HG02852 (cell line): ENCODE results near the gene METTL17.
"Not testable (repeated sequence)": the region's sequence is repeated elsewhere in the genome, so short reads cannot be mapped to it uniquely, and the experiment has no call there.

Experiments used
- ATAC-seq: cut with Tn5 transposase; IDR thresholded peaks from one replicate; pipeline ENCODE4 v1.9.1; 2021; ENCODE audit warnings: mild to moderate bottlenecking, moderate library complexity; ENCODE audit not compliant: unreplicated experiment

Gene METTL17

DNA sequence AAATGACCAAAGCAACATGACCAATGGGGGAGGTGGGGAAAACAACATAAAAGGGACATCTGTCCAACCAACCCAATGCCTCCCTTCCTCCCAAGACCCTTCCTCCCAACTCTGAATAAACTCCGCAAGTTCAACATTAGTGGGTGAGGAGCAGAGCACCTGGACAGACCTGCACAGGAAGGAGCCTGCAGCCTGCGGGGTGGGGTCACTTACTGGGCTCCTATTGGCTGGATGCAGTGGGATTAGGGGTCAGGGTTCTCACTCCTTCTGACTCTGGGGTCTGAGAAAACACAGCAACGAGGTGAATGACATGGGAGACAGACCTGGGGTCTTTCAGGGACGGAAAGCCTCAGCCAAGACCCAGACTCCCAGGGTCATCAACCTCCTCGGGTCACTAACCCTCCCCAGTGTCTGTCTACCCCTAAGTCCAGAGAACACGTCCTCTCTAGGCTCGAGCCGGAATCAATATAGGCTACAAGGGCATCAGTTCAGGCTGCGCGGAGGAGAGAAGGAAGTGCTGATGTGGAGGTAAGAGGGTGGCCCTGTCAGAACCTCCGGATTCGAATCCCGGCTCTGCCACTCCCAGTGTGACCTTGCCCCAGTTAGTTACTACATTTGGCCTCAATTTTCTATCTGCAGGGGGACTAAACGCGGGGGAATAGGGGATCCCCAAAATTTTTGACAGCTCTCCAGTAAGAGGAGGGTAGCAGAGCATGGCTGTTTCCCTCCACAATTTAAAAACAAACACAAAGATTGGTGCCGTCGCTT lies 34.2 kb downstream of the METTL17 start:
- ATAC-seq, result no peak

DNA sequence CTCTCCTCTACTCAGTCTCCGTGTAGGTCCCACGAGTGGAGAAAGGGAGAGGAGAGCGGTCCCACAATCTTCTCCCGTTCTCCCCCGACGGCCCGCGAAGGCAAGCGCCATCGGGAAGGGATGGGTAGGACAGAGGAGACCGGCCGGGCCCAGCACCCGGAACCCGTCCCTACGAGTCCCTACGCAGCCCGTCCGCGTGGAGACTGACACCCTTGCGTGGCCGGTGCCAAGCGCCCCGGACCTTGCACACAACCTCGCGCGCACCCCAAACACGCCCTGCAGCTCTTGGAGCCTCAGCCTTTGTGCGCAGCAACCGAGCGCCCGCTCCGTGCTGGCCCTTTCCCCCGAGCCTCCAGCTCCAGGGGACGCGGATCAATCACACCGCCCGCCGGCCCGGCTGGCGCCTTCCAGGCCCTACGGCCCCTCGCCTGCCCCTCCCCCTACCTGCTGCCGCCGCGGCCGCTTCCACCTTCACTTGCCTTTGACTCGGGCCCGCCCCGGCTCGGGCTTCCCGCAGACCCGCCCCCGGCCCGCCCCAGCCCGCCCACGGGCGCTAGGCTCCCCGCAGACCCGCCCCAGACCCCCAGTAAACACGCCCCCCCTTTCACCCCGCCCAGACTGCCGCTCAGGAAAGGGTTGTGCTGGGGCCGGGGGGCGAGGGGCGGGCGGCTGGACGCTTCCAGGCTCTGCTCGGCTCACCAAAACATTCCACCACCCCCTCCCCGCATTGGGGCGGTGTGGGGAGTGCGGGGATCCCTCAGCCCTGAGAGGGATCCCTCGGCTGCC lies 35.0 kb downstream of the METTL17 start, which contains the start of gene NDRG2:
NDRG2 (minus strand) TSS at position 477 of the 786 bp plus-strand sequence. CDS start 1,746 bp downstream, outside the sequence.
- peak; percentile 55 for ATAC-seq

DNA sequence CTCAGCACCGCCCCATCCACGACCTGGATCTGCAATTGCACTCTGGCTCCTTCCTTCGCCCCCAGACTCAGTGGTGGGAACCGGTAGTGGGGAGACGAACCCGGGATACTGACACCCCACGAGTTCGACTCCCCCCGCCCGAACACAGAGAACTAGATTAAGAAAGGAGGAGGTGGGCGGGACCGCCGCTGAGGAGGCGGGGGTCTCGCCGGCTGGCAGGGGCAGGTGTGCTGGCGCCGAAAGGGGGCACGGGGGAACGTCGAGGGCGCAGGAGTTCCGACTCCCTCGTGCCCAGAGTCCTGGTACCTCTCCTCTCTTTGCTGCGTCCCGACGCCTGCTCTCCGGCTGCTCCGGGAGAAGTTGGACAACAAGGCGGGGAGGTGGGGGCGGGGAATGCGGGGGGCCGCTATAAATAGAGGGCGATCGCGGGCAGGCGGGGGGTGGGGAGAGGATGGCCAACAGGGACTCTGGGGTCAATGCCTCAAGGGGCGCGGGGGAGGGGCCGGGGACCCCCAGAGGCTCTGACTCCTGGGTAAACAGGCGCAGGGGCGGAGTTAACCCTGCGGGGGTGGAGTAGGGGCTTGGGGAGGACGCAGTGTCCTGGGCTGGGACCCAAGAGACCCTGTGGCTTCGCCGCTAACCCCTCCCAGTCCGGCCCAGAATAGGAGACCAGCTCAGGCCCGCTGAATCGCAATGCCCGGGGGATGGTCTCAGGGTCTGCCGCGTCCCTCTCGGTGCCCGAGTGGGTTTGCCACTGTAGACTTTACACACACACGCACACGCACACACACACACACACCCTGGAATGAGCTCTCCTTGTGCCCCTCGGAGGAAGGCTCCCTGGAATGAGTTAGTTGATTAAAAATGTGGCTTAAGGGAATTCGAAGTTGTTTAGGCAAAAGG lies 35.8 kb downstream of the METTL17 start:
- ATAC-seq, result no peak

DNA sequence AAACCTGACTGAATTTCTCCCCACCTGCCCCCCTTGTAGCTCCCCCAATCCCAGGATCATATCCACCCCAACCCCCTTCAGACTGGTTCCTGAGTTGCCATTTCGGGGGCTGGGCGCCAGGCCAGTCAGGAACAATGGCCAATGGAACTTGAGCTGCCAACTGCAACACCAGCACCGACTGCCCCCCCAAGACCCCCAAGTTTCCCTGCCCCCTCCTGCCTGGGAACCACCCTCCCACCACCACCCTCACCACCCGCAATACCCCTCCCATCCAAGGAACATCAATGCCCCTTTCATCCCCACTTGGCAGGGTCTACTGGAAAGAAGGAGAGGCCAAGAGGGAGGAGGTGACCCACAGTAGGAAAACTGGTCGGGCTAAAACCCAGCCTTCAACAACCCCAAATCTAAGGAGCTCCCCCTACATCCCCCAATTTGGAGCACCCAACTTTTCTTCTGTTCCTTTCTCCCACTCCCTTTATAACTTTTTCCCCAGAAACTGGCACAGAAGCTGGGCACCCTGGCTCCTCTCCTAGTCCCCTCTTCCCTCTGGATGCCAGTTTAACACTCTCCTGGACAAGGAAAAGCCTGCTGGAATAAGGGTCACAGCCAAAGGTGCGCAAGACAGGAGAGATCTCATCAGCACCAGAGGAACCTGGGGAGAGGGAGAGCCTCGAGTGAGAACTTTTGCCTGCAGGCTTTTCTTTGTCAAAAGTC lies 36.7 kb downstream of the METTL17 start:
- no peak for ATAC-seq

DNA sequence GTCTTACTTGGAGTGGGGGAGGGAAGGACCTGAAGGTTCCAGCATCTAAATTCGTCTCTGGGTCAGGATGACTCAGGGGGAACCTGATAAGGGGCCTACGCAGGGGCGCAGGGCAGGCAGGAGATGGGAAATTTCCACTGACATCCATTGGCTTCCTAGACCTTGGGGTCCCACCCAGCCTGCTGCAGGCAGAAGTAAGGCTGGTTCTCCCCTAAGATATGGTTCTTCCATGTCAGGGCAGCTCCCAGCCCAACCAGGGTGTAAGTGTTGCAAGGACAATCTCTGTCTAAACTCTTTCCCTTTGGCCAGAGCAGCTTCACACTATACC lies 37.2 kb downstream of the METTL17 start:
- ATAC-seq, result no peak

DNA sequence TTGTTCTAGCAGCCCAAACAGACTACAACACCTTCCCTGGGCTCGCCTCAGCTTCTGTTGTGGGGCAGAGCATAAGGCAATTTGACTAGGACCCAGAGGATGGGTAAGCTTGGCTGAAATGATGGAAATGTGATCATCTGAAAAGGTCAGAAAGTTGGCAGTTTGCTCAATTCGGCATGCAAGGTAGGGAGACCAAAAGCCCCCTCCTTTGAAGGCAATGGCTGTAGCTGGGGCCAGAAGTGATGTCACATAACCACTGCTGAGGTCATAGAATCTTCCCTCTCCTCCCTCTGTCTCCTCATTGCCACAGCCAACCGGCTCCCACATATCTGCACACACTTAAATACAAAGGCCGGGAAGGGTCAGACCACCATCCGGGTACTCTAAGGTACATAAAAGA lies 40.1 kb downstream of the METTL17 start, which contains the start of gene TPPP2:
TPPP2 (plus strand) TSS at position 301 of the 400 bp plus-strand sequence. CDS start 365 bp downstream, outside the sequence.
- ATAC-seq, result no peak

DNA sequence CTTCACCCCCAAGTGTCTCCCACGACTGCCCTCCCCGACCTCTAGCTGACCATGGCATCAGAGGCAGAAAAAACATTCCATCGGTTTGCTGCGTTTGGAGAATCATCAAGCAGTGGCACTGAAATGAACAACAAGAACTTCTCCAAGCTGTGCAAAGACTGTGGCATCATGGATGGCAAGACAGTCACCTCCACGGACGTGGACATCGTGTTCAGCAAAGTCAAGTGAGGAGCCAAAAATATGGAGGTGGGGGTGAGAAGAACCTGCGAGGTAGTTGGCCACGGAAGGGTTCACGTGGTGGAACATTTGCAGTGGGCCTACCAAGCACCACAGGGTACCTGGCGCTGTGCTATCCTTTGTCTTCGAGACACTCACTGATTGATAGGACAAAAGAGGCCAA lies 40.8 kb downstream of the METTL17 start:
- no peak for ATAC-seq

DNA sequence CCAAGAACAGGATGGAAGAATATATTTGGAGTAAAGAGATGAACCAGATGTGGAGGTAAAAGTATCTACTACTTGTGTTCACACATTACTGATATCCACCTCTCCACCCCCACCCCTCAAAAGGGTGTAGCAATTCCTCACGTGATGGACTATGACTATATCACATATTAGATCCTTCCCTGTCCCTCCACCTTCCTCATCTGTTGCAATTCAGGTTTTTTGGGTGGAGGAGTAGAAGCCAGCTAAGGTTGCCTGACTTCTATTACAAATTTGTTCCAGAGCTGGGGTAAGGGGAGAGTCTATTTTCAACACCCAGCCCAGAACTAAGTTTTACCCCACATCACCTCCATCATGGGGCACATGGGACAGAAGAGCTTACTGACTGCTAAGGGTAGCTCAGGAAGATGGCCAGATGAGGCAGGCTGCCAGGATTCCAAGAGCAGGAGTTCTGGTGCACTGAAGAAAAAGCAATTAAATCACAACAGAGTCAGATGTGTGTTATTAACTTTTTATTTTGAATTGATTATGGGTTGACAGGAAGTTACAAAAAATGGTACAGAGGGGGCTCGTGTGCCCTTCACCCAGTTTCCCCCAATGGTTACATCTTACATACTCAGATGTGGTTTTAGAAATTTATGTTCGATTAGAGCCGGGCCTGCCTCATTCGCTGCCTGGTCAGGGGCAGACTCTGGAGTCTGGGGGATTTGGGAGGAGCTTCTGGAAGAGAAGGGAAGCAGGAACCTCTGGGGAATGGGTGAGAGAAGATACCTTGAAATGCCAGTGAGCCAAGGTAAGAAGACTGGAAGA lies 42.7 kb downstream of the METTL17 start:
- no peak for ATAC-seq

DNA sequence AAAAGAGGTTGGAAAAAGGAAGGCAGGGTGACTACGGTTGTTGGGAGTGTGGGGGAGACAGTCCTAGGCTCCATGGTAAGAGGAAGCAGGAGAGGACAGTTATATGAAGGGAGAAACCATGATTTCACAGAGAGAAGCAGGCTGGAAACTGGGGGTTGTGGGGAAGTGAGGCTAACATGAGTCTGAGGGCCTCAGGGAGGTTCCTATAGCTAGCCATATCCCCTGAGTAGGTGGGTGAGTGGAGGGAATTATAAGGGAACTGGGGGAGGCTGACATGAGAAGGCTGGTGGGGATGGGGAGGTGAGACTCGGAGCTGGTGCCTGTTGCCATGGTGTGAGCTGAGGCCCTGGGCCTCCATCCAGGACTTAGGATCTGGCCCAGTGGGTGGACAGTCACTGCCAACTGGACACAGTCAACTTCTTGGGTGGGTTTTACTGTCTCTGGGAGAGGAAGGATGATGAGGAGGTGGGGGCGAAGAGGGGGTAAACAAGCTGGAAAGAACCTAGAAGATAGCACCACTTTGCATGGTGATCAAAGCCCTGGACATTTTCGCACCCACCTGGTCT lies 43.4 kb downstream of the METTL17 start:
- no peak for ATAC-seq

DNA sequence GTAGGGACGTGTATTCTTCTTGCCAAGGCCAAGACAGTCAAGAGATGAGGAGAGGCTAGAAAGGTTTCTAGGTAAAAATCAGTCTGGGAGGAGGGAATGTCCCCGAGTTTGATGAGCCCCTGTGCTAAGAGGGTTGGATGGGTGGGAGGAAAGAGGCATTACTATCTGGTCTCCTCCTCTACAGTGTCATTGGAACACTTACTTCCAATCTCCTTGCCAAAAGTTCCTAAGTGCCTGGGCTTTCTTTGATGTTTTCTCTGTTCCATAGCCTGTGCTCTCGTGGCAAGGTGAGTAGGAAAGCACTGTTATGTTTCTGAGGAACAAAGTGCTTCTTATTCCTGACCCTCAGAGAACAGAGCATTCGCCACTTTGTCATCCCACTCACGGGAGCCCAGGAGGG lies 44.9 kb downstream of the METTL17 start, which contains the start of gene RNASE13:
RNASE13 (minus strand) TSS at position 101 of the 400 bp plus-strand sequence. CDS start 519 bp downstream, outside the sequence.
- ATAC-seq, result no peak

DNA sequence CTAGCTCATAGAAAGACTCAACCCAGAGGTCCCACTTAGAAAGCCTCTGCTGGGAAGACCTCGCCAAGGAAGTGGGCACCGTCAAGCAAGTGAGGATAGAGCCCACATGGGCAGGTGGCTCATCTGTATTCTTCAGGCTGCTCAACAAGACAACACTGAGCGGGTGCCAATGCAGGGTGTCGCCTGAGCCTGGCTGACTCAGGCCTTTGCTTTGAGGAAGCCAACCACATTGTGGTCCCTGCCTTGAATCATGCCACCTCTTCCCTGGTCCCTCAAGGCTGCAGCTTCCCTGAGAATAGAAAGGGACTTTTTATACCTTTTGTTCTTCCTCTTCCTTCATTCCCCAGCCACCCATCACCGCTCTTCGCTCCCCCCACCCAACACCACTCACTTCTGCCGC lies 47.0 kb downstream of the METTL17 start:
- no peak for ATAC-seq

DNA sequence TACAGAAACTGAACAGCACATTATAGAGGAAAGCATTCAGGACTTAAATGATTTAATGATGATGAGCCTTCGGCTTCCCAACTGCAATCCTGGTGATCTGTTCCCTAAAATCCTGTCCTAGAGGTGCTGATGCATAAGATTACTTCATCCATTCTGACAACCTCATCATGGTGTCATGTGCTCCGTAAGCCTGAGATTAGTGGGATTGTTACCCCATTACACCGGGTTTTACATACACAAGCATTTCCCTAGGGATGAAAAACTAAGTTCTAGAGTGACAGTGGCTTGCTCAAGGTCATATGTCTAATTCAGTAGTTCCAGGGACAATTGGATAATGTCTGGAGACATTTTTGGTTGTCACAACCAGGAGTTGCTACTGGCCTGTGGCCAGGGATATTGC lies 47.4 kb downstream of the METTL17 start:
- no peak for ATAC-seq

DNA sequence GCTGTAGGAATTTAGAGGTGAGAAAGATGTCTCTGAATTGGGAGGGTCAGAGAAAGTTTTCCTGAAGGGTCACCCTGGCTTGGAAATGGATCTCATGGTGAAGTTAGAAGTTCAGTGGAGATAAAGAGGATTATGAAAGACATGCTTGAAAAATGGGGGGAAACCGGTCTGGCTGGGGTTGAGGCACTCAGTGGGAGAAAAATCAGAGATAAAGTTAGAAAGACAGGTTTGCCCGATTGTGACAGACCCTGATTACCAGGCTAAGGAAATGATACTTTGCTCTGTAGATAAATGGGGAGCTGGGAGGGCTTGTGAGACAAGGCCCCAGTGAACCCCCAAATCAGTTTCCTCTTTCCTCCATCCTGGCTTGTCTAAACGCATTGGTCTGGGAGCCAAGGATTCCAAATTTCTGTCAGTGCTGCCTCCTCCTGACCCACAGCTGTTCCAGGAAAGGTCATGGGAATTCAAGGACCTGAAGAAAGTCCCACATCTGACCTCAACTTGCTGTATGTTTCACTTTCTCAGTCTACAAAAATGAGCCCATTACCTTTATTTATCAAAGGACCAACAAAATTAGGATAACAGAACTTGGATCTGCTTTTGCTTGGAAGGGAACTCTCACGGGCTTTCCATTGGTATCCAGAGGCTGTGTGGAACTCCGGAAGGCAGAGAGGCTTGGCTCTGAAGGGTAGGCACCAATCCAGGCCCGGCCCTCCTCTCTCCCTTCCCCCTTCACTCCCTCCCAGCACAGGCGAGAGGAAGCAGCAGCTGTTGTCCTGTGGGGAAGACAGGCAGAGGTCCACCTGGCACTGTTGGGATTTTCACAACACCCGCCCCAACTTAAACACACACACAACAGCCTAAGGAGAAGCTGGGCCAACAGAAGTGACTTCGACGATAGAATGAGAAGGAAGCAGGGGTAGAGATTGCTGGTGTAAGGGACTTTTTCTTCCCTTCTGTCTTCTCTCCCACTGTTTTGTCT lies 49.0 kb downstream of the METTL17 start:
- ATAC-seq, result no peak

DNA sequence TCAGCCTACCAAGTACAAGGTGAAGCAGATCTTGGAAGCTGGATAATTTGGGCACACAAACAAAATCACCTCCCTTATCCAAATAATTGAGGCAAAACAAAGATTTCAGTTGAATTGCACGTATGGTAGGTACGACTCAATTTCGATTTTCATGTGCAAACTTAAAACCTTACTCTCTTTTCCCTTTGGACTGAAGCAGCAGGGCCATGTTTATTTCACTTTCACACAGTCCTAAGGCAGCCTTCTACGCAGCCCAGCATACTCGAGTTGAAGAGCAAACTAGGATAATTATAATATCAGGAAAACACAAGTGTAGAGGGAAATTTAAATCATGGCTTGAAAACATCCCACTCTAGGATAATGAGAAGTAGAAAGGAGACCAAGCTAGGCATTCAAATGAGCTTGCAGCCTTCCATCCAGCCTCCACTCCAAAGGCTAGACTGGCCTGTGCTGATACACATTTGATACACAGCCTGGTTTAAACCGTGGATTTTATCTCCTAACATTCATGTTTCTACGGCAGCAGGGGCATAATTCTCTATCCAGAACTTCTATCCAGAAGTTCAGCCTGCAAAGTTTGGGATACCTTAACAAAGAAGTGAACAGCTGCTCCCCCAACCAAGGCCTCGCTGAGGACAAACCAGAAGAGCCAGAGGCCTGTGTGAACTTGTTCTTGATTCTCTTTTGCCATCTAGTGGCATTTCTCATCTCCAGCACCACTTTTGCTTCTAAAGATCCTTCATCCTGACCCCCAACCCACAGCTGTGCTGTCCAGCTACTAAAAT lies 50.0 kb downstream of the METTL17 start:
- no peak for ATAC-seq

DNA sequence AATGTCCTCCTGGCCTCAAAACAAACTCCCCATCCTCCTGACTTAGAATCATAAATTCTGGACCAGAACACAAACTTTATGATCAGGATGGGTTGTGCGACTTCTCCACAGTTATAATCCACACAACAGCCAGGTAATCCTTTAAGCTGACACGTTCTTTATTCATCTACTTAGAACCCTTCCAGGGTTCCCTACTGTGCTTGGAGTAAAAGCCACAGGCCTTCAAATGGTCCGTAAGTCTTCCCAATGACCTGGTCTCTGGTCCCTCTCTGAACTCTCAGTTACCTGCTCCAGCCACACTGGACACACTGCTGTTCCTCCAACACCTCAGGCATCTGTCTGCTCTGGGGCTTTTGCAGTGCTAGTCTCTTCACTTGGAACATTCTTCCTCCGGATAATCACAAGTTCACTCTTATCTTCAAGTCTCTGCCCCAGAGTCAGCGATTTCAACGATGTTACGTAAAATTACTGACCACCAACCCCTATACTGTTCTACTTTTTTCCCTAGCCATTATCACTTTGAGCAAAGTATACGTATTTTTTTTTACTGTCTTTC lies 50.7 kb downstream of the METTL17 start:
- ATAC-seq, result no peak

DNA sequence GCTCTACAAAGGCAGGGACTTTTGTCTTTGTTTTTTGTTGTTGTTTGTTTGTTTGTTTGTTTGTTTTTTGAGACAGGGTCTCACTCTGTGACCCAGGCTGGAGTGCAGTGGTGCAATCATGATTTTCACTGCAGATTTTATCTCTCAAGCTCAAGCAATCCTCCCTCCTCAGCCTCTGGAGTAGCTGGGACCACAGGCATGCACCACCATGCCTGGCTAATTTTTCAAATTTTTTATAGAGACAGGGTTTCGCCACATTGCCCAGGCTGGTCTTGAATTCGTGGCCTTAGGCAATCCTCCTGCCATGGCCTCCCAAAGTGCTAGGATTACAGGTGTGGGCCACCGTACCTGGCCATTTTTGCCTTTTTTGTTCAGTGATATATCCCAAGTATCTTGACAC lies 51.2 kb downstream of the METTL17 start:
- ATAC-seq, result not testable (repeated sequence)
